ENCODE measurements around the gene HYAL3.

- TF ChIP-seq POLR2A (IDR thresholded peaks at IDR 0.05) (no peak), CTCF (IDR thresholded peaks at IDR 0.05) (no peak)
Measured at GRCh38 chr3:50268276-50268675, 30.9 kb downstream of the HYAL3 start.
